Measurements from ENCODE around the gene PLSCR3. TPM values are rescaled to one million over a fixed set of nuclear protein-coding genes. Genes with fewer than 3 reads are reported as not detected.
A peak's percentile ranks its signal among the peaks of the same experiment; 100 is the strongest.

Gene PLSCR3
- total RNA-seq, 4 donors from 2014 or later, result 18.3 to 21.6 (median 19.9) TPM

GRCh38 chr17:7355573-7355972 lies 38.8 kb downstream of the PLSCR3 start:
- no peaks in the 10 kb centered on the region for H3K9me3 ChIP-seq
- H3K27ac ChIP-seq, result peak overlapping the region in 1 of 3 donors; percentile 24
- 76 to 77% methylated on average over 8 of the region's 8 CpGs for WGBS, 2 donors
- no peaks in the 10 kb centered on the region for H3K27me3 ChIP-seq
- intact Hi-C loops (cut with DNase I), result loop anchor here (5.0 to 10.0 kb wide), 2 partner anchors 129 to 207 kb away; partner anchors contain the start of genes POLR2A, SENP3 and SLC35G6
- no peaks in the 10 kb centered on the region for H3K36me3 ChIP-seq
- no peak for DNase-seq
- TF ChIP-seq, protein P1, sequence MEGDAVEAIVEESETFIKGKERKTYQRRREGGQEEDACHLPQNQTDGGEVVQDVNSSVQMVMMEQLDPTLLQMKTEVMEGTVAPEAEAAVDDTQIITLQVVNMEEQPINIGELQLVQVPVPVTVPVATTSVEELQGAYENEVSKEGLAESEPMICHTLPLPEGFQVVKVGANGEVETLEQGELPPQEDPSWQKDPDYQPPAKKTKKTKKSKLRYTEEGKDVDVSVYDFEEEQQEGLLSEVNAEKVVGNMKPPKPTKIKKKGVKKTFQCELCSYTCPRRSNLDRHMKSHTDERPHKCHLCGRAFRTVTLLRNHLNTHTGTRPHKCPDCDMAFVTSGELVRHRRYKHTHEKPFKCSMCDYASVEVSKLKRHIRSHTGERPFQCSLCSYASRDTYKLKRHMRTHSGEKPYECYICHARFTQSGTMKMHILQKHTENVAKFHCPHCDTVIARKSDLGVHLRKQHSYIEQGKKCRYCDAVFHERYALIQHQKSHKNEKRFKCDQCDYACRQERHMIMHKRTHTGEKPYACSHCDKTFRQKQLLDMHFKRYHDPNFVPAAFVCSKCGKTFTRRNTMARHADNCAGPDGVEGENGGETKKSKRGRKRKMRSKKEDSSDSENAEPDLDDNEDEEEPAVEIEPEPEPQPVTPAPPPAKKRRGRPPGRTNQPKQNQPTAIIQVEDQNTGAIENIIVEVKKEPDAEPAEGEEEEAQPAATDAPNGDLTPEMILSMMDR (IDR thresholded peaks at IDR 0.05), result no peak
- TF ChIP-seq POLR2A (IDR thresholded peaks at IDR 0.05), result no peak
- peaks cover 9 to 37% of the 10 kb centered on the region in 2 donors for H3K4me1 ChIP-seq
- H3K4me3 ChIP-seq (replicated peaks in 1 of 3), result no peak overlapping the region

- peak within 1 kb of the TSS in 2 of 3 donors; percentile 24 to 31 for H3K27ac ChIP-seq
- 66 to 67% methylated on average over 8 to 10 of the region's 10 CpGs for WGBS, 2 donors
- TF ChIP-seq POLR2A (IDR thresholded peaks at IDR 0.05), result no peak
- TF ChIP-seq, protein P1 (IDR thresholded peaks at IDR 0.05), result no peak
- H3K27me3 ChIP-seq, result no peaks in the 10 kb centered on the region
- H3K36me3 ChIP-seq, result no peaks in the 10 kb centered on the region
- DNase-seq, result peak; percentile 52 to 54
- H3K4me3 ChIP-seq (replicated peaks in 1 of 3), result no peak within 1 kb of the TSS
- peaks cover 13 to 40% of the 10 kb centered on the region in 2 donors for H3K4me1 ChIP-seq
- intact Hi-C loops (cut with DNase I), result loop anchor here (5.0 to 10.0 kb wide), 2 partner anchors 130 to 207 kb away; partner anchors contain the start of genes POLR2A, SENP3 and SLC35G6
- H3K9me3 ChIP-seq, result no peaks in the 10 kb centered on the region
Observed at GRCh38 chr17:7355053-7355452, 39.3 kb downstream of the PLSCR3 start, which contains the start of gene TMEM95. Gene TMEM95 (plus strand): TSS chr17:7355156. CDS start chr17:7355205, 49 bp downstream.

DNA sequence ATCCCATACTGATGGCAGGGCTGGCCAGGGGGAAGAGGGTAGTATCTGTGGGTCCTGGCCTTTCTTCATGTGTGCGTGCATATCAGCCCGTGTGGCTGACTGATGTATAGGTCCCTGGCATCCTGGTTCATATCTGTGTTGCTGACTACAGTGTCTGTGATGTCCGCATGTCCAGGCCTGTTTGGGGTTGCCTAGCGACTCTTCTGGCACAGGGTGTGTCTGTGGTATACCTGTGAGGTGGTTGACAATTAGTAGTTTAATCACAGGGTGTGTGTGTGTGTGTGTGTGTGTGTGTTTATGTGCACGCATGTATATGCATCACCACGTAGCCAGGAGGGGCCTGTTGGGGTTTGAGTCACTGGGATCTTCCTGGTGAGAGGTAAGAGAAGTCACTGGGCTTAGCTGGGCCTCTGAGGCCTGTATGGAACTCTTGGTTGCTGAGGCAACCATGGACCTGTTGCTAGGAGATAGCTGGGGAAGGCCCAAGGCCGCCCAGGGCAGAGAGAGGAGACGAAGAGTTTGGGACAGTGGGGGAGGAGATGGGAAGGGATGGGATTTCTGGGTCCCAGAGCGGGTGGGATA lies 40.0 kb downstream of the PLSCR3 start:
- TF ChIP-seq POLR2A (IDR thresholded peaks at IDR 0.05), result no peak
- TF ChIP-seq, protein P1 (IDR thresholded peaks at IDR 0.05), result no peak
- intact Hi-C loops (cut with DNase I), result loop anchor here (5.0 to 10.0 kb wide), 2 partner anchors 83 to 130 kb away; partner anchors contain the start of genes FGF11, POLR2A, SLC35G6 and TMEM102
- Histone ChIP-seq H3K9me3 (no peaks in the 10 kb centered on the region), H3K4me3 (replicated peaks in 1 of 3) (no peak overlapping the region), H3K4me1 (peaks cover 19 to 47% of the 10 kb centered on the region in 2 donors), H3K27ac (peak overlapping the region in 1 of 3 donors; percentile 31), H3K27me3 (no peaks in the 10 kb centered on the region), H3K36me3 (no peaks in the 10 kb centered on the region)
- 85 to 90% methylated on average over 9 of the region's 9 CpGs for WGBS, 2 donors
- no peak for DNase-seq

- Histone ChIP-seq H3K4me1 (peaks cover 21 to 53% of the 10 kb centered on the region in 2 donors), H3K27ac (peak overlapping the region in 2 of 3 donors; percentile 89 to 97), H3K27me3 (no peaks in the 10 kb centered on the region), H3K36me3 (no peaks in the 10 kb centered on the region), H3K9me3 (no peaks in the 10 kb centered on the region), H3K4me3 (replicated peaks in 1 of 3) (peak overlapping the region in 1 of 3 donors; percentile 80)
- 89 to 94% methylated on average over 34 of the region's 37 CpGs for WGBS, 2 donors
- TF ChIP-seq POLR2A (IDR thresholded peaks at IDR 0.05), result no peak
- TF ChIP-seq, protein P1 (IDR thresholded peaks at IDR 0.05), result no peak
- intact Hi-C loops (cut with DNase I), result loop anchor here (5.0 to 10.0 kb wide), 2 partner anchors 84 to 132 kb away; partner anchors contain the start of genes FGF11, POLR2A, SLC35G6 and TMEM102
- no peak for DNase-seq
Observed at GRCh38 chr17:7352910-7353635, 41.3 kb downstream of the PLSCR3 start.

Measured in thyroid gland (tissue), 4 donors.